OCI-LY3 (cell line): ENCODE measurements around the gene GMFB.

ENCODE experiments used
- EZH2phosphoT487 ChIP-seq: fragments of 200-600 bp; shearing (Covaris generic); IDR thresholded peaks from 2 replicates; pipeline ENCODE4 v1.6.1; 2018; ENCODE audit warnings: antibody characterized with exemption, mixed run types, low read depth
- TF ChIP-seq, protein P1 (sequence below): fragments of 200-600, 300-600 bp; sonication (generic); IDR thresholded peaks from 2 replicates; pipeline ENCODE4 v1.5.1; 2014; ENCODE audit warnings: antibody characterized with exemption, low read length, low read depth

DNA sequence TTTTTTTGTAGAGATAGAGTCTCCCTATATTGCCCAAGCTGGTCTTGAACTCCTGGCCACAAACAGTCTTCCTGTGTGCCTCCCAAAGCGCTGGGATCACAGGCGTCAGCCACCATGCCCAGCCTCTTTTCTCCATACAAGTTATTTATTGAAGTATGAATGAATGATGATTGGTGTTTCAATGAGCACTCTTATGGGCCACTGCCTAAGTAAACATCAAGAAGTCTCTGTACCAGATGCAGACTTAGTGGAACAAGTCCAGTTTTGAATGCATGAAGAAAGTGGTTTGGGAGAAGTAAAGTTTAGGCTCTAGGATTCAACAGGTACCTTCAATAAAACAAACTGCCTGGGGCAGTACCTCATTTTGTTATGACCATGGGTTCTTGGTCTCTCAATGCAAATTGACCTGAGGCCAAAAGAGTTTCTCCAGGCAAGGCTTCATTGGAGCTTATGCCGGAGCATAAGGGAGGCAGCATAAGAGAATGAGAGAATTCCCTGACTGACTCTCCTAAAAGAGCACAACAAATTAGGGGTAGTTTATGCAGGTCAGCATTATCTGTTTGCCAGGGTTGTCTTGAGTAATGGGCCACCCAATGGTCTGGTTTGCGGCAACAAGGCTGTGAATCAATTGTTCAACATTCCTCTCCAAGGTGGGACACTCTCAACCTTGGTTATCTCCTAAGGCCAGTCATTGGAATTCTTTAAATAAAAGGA is 1.1 kb upstream of the GMFB start:
- TF ChIP-seq, protein P1, sequence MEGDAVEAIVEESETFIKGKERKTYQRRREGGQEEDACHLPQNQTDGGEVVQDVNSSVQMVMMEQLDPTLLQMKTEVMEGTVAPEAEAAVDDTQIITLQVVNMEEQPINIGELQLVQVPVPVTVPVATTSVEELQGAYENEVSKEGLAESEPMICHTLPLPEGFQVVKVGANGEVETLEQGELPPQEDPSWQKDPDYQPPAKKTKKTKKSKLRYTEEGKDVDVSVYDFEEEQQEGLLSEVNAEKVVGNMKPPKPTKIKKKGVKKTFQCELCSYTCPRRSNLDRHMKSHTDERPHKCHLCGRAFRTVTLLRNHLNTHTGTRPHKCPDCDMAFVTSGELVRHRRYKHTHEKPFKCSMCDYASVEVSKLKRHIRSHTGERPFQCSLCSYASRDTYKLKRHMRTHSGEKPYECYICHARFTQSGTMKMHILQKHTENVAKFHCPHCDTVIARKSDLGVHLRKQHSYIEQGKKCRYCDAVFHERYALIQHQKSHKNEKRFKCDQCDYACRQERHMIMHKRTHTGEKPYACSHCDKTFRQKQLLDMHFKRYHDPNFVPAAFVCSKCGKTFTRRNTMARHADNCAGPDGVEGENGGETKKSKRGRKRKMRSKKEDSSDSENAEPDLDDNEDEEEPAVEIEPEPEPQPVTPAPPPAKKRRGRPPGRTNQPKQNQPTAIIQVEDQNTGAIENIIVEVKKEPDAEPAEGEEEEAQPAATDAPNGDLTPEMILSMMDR, result no peak
- TF ChIP-seq EZH2phosphoT487, result no peak
